Vagina (tissue), 2 donors: ENCODE measurements around the gene MYZAP.

Experiments used
- POLR2A ChIP-seq, 2 donors: fragments of 450-650 bp; IDR thresholded peaks; one replicate each; pipeline ENCODE4 v1.6.1; 2017; ENCODE audit warnings: antibody characterized with exemption in 2 of 2, mild to moderate bottlenecking in 2 of 2, moderate library complexity in 2 of 2
- TF ChIP-seq, protein P1 (sequence below), 3 experiments: fragments of 450-650 bp in 2 of 3; fragments of 200-600 bp in 1 of 3; sonication (generic) in 1 of 3; IDR thresholded peaks; one replicate each; pipeline ENCODE4 v1.5.1; 2017 to 2019; ENCODE audit warnings: antibody characterized with exemption in 3 of 3, mild to moderate bottlenecking in 2 of 3, moderate library complexity in 2 of 3

DNA sequence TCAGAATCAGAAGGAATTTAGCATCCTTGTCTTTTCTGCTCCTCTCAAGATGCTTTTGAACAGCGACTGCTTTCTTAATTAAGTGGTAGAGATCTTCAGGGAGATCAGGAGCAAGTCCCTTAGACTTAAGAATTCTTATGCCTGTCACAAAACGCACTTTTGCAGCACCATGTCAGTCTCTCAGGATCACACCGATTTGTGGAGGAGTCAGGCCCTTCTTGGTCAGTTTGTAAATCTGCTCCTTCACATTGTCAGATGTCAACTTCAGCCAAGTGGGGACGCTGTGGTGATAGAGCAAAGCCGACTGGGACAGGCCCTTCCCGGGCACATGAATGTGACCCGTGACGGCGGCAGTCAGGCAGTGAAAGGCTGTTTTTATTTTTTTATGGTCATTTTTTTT, 35.7 kb upstream of the MYZAP start:
- TF ChIP-seq, protein P1, sequence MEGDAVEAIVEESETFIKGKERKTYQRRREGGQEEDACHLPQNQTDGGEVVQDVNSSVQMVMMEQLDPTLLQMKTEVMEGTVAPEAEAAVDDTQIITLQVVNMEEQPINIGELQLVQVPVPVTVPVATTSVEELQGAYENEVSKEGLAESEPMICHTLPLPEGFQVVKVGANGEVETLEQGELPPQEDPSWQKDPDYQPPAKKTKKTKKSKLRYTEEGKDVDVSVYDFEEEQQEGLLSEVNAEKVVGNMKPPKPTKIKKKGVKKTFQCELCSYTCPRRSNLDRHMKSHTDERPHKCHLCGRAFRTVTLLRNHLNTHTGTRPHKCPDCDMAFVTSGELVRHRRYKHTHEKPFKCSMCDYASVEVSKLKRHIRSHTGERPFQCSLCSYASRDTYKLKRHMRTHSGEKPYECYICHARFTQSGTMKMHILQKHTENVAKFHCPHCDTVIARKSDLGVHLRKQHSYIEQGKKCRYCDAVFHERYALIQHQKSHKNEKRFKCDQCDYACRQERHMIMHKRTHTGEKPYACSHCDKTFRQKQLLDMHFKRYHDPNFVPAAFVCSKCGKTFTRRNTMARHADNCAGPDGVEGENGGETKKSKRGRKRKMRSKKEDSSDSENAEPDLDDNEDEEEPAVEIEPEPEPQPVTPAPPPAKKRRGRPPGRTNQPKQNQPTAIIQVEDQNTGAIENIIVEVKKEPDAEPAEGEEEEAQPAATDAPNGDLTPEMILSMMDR (IDR thresholded peaks at IDR 0.05), result no peak
- TF ChIP-seq POLR2A (IDR thresholded peaks at IDR 0.05), result no peak
